ENCODE results near the gene TBC1D9B.

GRCh38 chr5:179895861-179896260 is 11.8 kb downstream of the TBC1D9B start:
- TF ChIP-seq CTCF (IDR thresholded peaks at IDR 0.05) (no peak), POLR2A (IDR thresholded peaks at IDR 0.05) (no peak)
